ENCODE data around the gene ACOXL.

GRCh38 chr2:110717734-110718133 is 14.6 kb upstream of the ACOXL start:
- no peak for TF ChIP-seq SIN3A (IDR thresholded peaks at IDR 0.05; ENCODE audit: low read depth, low read length)
- no peak for TF ChIP-seq RFX5 (IDR thresholded peaks at IDR 0.05; ENCODE audit: low read depth, low read length)

All from GM12878 (cell line).